ENCODE measurements around the gene PKNOX2. TPM values are rescaled to one million over a fixed set of nuclear protein-coding genes. Genes with fewer than 3 reads are reported as not detected.

The PKNOX2 gene
- total and polyA plus RNA-seq, 2 of the 4 experiments (the other 2 are of a cell fraction): 0.72 to 2.3 TPM

DNA sequence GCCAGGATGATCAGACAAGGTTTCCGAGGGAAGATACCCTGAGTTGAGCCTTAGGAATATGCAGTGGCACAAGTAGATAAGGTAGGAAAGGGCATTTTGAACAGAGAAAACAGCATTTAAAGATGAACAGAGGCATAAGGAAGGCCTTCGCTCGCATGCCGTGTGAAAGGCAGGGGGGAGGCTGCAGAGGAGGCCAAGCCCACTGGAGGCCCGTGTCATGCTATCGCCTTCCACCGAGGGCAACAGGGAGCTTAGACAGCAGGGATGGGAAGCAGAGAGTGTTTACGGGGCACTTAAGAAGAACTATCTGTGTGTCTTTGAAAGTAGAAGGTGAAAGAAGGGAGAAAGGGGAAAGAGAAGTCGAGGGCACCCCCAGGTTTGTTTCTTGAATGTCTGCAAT is 148.3 kb downstream of the PKNOX2 start:
- no peak overlapping the region for H3K23ac ChIP-seq (ENCODE audit: low read depth, low read length)
- TF ChIP-seq, protein P1, sequence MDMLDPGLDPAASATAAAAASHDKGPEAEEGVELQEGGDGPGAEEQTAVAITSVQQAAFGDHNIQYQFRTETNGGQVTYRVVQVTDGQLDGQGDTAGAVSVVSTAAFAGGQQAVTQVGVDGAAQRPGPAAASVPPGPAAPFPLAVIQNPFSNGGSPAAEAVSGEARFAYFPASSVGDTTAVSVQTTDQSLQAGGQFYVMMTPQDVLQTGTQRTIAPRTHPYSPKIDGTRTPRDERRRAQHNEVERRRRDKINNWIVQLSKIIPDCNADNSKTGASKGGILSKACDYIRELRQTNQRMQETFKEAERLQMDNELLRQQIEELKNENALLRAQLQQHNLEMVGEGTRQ (IDR thresholded peaks at IDR 0.05; ENCODE audit: low read depth, low read length): no peak
- no peak for TF ChIP-seq RAD21 (IDR thresholded peaks at IDR 0.05; ENCODE audit: low read length)
- no peak for TF ChIP-seq SMC3 (IDR thresholded peaks at IDR 0.05; ENCODE audit: low read depth, low read length)
- TF ChIP-seq NFE2L2 (IDR thresholded peaks at IDR 0.05; ENCODE audit: low read depth, low read length): no peak
- TF ChIP-seq CHD1 (IDR thresholded peaks at IDR 0.05; ENCODE audit: low read depth, low read length): no peak
- TF ChIP-seq CEBPB (IDR thresholded peaks at IDR 0.05; ENCODE audit: low read depth, low read length): no peak
- no peak for TF ChIP-seq POLR2A (IDR thresholded peaks at IDR 0.05; ENCODE audit: low read depth, low read length)
- TF ChIP-seq, protein P2, sequence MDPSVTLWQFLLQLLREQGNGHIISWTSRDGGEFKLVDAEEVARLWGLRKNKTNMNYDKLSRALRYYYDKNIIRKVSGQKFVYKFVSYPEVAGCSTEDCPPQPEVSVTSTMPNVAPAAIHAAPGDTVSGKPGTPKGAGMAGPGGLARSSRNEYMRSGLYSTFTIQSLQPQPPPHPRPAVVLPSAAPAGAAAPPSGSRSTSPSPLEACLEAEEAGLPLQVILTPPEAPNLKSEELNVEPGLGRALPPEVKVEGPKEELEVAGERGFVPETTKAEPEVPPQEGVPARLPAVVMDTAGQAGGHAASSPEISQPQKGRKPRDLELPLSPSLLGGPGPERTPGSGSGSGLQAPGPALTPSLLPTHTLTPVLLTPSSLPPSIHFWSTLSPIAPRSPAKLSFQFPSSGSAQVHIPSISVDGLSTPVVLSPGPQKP (IDR thresholded peaks at IDR 0.05; ENCODE audit: borderline replicate concordance, low read depth, low read length): no peak
- no peak for TF ChIP-seq BHLHE40 (IDR thresholded peaks at IDR 0.05; ENCODE audit: low read depth, low read length)
- TF ChIP-seq FOS (IDR thresholded peaks at IDR 0.05; ENCODE audit: low read depth, low read length): no peak
- TF ChIP-seq MAFK (IDR thresholded peaks at IDR 0.05; ENCODE audit: low read depth, low read length): no peak
- TF ChIP-seq, protein P3, sequence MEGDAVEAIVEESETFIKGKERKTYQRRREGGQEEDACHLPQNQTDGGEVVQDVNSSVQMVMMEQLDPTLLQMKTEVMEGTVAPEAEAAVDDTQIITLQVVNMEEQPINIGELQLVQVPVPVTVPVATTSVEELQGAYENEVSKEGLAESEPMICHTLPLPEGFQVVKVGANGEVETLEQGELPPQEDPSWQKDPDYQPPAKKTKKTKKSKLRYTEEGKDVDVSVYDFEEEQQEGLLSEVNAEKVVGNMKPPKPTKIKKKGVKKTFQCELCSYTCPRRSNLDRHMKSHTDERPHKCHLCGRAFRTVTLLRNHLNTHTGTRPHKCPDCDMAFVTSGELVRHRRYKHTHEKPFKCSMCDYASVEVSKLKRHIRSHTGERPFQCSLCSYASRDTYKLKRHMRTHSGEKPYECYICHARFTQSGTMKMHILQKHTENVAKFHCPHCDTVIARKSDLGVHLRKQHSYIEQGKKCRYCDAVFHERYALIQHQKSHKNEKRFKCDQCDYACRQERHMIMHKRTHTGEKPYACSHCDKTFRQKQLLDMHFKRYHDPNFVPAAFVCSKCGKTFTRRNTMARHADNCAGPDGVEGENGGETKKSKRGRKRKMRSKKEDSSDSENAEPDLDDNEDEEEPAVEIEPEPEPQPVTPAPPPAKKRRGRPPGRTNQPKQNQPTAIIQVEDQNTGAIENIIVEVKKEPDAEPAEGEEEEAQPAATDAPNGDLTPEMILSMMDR (conservative IDR thresholded peaks at IDR 0.05; ENCODE audit: low read depth, low read length): no peak
- TF ChIP-seq MXI1 (IDR thresholded peaks at IDR 0.05; ENCODE audit: borderline replicate concordance, low read depth, low read length): no peak
- TF ChIP-seq MAZ (IDR thresholded peaks at IDR 0.05; ENCODE audit: borderline replicate concordance, low read depth, low read length): no peak
- TF ChIP-seq RCOR1 (IDR thresholded peaks at IDR 0.05; ENCODE audit: insufficient replicate concordance, low read length): no peak
- TF ChIP-seq RFX5 (IDR thresholded peaks at IDR 0.05; ENCODE audit: low read depth, low read length): no peak
- in situ Hi-C loops (cut with MboI; ENCODE audit: low sequenced_read_pairs) (no loop called here), intact Hi-C loops (cut with micrococcal nuclease) (no loop called here), dilution Hi-C loops (cut with HindIII; ENCODE audit: low sequenced_read_pairs, unreplicated experiment) (no loop called here)
- no peaks in the 10 kb centered on the region; the same call in 1 of the 2 replicates for H3K9me3 ChIP-seq (ENCODE audit: control insufficient read depth, insufficient read depth, low read length)
- H2BK15ac ChIP-seq (ENCODE audit: low read depth, low read length): no peak overlapping the region
- H3K18ac ChIP-seq (ENCODE audit: low read depth, low read length): no peak overlapping the region
- H4K8ac ChIP-seq (ENCODE audit: low read depth in 2 of 2, low read length in 2 of 2): no peak overlapping the region
- H3K9ac ChIP-seq (ENCODE audit: low read depth, low read length): no peak overlapping the region
- H3K9me1 ChIP-seq (ENCODE audit: insufficient read depth, low read length): no peaks in the 10 kb centered on the region
- no peak overlapping the region for H2BK5ac ChIP-seq (ENCODE audit: low read depth, low read length, poor library complexity, severe bottlenecking)
- BruUV-seq (replicated peaks): no TSS peak
- H3K56ac ChIP-seq (ENCODE audit: extremely low read depth, insufficient read depth, low read length): no peak overlapping the region
- H3K4ac ChIP-seq (ENCODE audit: low read depth, low read length): no peak overlapping the region
- H3K4me3 ChIP-seq (ENCODE audit: insufficient read depth, low read depth, low read length): no peak overlapping the region
- H2BK120ac ChIP-seq (ENCODE audit: low read depth, low read length): no peak overlapping the region
- H3K27me3 ChIP-seq (ENCODE audit: control insufficient read depth, insufficient read depth, low read length): no peaks in the 10 kb centered on the region; the same call in 1 of the 2 replicates
- POLR2A ChIA-PET (ENCODE audit: unreplicated experiment): no interaction called here
- peaks cover 6% of the 10 kb centered on the region; the same call in 1 of the 2 replicates for H3K4me1 ChIP-seq (ENCODE audit: control insufficient read depth, insufficient read depth, low read length)
- H3K79me1 ChIP-seq (ENCODE audit: low read depth in 1 of 2, low read length in 2 of 2): no peaks in the 10 kb centered on the region
- no peak for DNase-seq
- H3K27ac ChIP-seq (ENCODE audit: insufficient read depth, low read length): no peak overlapping the region
- no peak overlapping the region for H2AK5ac ChIP-seq (ENCODE audit: low read depth, low read length)
- H2BK20ac ChIP-seq (ENCODE audit: low read depth, low read length): no peak overlapping the region
- no peak overlapping the region for H3K4me2 ChIP-seq (ENCODE audit: low read depth, low read length)
- H3K36me3 ChIP-seq (ENCODE audit: control insufficient read depth, insufficient read depth, low read length): no peaks in the 10 kb centered on the region
- no peak overlapping the region for H2AFZ ChIP-seq (replicated peaks; ENCODE audit: low read length, poor library complexity)
- H3K14ac ChIP-seq (replicated peaks; ENCODE audit: low read depth, low read length): no peak overlapping the region
- H2AK9ac ChIP-seq (replicated peaks; ENCODE audit: low read depth, low read length, poor library complexity): no peak overlapping the region
- H4K91ac ChIP-seq (ENCODE audit: insufficient read depth, low read depth, low read length): no peak overlapping the region
- H4K20me1 ChIP-seq (ENCODE audit: insufficient read depth, low read length): no peaks in the 10 kb centered on the region
- ATAC-seq (ENCODE audit: low read depth): no peak
- no peak overlapping the region for H4K5ac ChIP-seq (ENCODE audit: low read depth, low read length)
- CTCF ChIA-PET: no interaction called here
- WGBS, 2 experiments (ENCODE audit: extremely low coverage in 2 of 2, insufficient read length in 1 of 2): 80% methylated on average over 9 of the region's 9 CpGs; no CpG with 5 or more reads in 1 of the 2 experiments

Measured in IMR-90 (cell line).